GM06990 (cell line): ENCODE results near the gene CPB2.

ENCODE experiments used
- DNase-seq: peaks from one replicate; pipeline ENCODE4 v3.0.0-alpha.2; 2011; ENCODE audit not compliant: insufficient read length; ENCODE audit errors: extremely low read depth
- H3K27me3 ChIP-seq: replicated peaks from 2 replicates; pipeline ENCODE4 v1.6.0; 2011; ENCODE audit warnings: low read length; ENCODE audit not compliant: control insufficient read depth, insufficient read depth
- H3K36me3 ChIP-seq: 2 replicates; pipeline ENCODE4 v1.5.1; 2011; ENCODE audit warnings: low read length; ENCODE audit not compliant: control insufficient read depth, insufficient read depth
- H3K4me3 ChIP-seq: replicated peaks from 2 replicates; pipeline ENCODE4 v1.5.1; 2011; ENCODE audit warnings: low read depth, mild to moderate bottlenecking, control low read depth, low read length
- TF ChIP-seq, protein P1 (sequence below): IDR thresholded peaks from 2 replicates; pipeline ENCODE4 v1.5.1; 2011; ENCODE audit warnings: low read length, control low read depth, mild to moderate bottlenecking, inconsistent platforms; ENCODE audit not compliant: insufficient read depth, poor library complexity, severe bottlenecking

CPB2 gene

GRCh38 chr13:46146898-46147297 lies 42.1 kb upstream of the CPB2 start:
- Histone ChIP-seq H3K4me3 (no peak overlapping the region), H3K36me3 (peaks cover 32% of the 10 kb centered on the region), H3K27me3 (no peaks in the 10 kb centered on the region)
- no peak for DNase-seq
- TF ChIP-seq, protein P1, sequence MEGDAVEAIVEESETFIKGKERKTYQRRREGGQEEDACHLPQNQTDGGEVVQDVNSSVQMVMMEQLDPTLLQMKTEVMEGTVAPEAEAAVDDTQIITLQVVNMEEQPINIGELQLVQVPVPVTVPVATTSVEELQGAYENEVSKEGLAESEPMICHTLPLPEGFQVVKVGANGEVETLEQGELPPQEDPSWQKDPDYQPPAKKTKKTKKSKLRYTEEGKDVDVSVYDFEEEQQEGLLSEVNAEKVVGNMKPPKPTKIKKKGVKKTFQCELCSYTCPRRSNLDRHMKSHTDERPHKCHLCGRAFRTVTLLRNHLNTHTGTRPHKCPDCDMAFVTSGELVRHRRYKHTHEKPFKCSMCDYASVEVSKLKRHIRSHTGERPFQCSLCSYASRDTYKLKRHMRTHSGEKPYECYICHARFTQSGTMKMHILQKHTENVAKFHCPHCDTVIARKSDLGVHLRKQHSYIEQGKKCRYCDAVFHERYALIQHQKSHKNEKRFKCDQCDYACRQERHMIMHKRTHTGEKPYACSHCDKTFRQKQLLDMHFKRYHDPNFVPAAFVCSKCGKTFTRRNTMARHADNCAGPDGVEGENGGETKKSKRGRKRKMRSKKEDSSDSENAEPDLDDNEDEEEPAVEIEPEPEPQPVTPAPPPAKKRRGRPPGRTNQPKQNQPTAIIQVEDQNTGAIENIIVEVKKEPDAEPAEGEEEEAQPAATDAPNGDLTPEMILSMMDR: no peak

DNA sequence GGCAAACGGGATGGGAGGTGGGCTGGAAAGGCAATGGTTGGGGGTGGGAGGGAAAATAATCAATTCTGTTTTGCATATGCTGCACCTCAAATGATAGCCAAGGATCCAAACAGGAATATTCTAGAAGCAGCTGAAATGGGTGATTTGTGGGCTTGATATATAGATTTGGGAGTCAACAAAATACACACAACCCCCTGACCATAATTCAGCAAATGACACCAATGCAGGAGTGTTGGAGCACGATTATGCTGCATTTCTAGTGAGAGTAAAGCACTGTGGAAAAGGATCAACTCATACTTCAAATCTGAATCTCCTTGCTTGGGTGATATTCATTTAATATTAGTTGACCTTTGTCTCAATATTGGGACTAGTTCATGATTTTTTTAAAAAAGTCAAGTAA lies 41.1 kb upstream of the CPB2 start:
- peaks cover 31% of the 10 kb centered on the region for H3K36me3 ChIP-seq
- no peak overlapping the region for H3K4me3 ChIP-seq
- no peak for DNase-seq
- H3K27me3 ChIP-seq: no peaks in the 10 kb centered on the region
- TF ChIP-seq, protein P1: no peak

DNA sequence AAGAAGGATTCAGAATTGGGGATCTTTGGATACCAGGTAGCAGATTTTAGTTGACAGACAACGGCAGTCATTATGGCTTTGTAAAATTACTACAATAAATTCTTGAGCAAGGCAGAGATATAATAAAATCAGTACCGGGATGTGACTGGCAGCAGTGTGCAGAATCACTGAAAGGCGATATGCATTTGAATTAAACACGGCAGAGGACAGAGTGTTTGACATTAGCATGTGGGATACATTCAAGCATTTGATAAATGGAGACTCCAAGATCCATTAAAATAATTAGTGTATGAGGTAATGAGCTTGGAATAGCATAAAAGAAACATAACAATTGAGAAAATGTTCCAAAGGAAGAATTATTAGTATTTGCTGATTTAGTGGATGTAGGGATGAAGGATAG lies 40.3 kb upstream of the CPB2 start:
- H3K36me3 ChIP-seq: peaks cover 26% of the 10 kb centered on the region
- H3K4me3 ChIP-seq: no peak overlapping the region
- H3K27me3 ChIP-seq: no peaks in the 10 kb centered on the region
- TF ChIP-seq, protein P1: no peak
- DNase-seq: no peak

DNA sequence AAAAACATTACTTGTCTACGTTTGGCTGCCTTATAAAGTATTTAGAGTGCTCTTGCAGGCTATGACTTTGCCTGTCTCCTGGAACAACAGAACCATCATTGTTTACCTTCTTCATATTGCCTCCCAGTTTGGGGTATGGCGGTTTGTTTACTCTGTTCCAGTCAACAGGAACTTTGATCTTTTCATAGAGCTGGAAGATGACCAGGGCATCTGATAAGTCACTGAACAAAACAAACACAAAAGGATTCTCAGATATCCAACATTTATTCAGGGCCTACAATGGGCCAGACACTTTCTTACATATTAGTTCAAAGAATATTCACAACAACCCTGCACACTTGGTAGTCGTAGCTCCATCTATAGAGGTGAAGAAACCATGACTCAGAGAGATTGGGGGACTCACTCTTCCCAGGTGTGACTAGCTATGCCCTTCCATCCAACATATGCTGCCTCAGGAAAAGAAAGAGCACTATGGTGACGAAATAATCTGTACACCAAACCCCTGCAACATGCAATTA lies 38.4 kb upstream of the CPB2 start:
- peaks cover 26% of the 10 kb centered on the region for H3K36me3 ChIP-seq
- DNase-seq: no peak
- H3K27me3 ChIP-seq: no peaks in the 10 kb centered on the region
- H3K4me3 ChIP-seq: no peak overlapping the region
- TF ChIP-seq, protein P1: no peak

DNA sequence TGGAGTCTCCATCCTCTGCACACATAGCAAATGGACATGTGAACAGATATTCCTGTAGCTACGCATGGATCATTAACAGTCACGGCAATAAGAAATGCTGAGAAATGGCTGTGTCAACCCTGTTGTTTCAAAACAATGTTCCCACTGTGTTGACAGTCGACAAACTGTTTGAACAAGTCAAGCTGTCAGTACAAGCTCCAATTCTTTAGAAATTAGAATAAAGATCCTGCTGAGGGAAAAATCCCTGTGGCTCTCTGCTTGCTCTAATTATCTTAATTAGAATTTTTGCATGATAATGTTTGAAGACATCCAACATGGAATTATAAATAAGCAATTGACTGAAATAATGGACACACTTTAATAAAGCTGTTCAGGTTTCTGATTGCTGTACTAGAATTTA lies 37.9 kb upstream of the CPB2 start:
- Histone ChIP-seq H3K4me3 (no peak overlapping the region), H3K36me3 (peaks cover 26% of the 10 kb centered on the region), H3K27me3 (no peaks in the 10 kb centered on the region)
- TF ChIP-seq, protein P1: no peak
- no peak for DNase-seq

DNA sequence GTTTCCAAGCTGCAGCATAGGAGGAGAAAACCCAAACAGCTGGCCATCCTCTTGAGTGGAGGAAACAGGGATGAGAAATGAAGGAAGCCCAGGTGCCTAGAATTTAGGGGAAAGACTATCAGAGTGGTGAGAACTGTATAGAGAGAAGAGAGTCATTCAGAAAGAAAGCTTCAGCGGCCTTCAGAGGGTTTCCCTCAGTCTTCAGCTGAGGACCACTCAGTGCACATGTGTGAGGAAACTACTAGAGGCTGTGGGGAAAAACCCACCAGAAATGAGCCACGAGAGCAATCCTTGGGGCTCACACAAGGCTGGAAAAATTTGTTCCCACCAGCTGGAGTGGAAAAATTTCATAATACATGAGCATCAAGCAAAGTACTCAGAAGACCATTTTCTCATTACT lies 35.2 kb upstream of the CPB2 start:
- no peaks in the 10 kb centered on the region for H3K27me3 ChIP-seq
- H3K4me3 ChIP-seq: no peak overlapping the region
- H3K36me3 ChIP-seq: peaks cover 31% of the 10 kb centered on the region
- no peak for DNase-seq
- TF ChIP-seq, protein P1: no peak
